GM12872 (cell line): Measurements from ENCODE around the gene SMCO3.

ENCODE experiments used
- TF ChIP-seq, protein P1 (sequence below): IDR thresholded peaks from 3 replicates; pipeline ENCODE4 v1.5.1; 2011; ENCODE audit warnings: low read depth, mild to moderate bottlenecking, low read length, moderate library complexity; ENCODE audit not compliant: insufficient read depth

The SMCO3 gene

DNA sequence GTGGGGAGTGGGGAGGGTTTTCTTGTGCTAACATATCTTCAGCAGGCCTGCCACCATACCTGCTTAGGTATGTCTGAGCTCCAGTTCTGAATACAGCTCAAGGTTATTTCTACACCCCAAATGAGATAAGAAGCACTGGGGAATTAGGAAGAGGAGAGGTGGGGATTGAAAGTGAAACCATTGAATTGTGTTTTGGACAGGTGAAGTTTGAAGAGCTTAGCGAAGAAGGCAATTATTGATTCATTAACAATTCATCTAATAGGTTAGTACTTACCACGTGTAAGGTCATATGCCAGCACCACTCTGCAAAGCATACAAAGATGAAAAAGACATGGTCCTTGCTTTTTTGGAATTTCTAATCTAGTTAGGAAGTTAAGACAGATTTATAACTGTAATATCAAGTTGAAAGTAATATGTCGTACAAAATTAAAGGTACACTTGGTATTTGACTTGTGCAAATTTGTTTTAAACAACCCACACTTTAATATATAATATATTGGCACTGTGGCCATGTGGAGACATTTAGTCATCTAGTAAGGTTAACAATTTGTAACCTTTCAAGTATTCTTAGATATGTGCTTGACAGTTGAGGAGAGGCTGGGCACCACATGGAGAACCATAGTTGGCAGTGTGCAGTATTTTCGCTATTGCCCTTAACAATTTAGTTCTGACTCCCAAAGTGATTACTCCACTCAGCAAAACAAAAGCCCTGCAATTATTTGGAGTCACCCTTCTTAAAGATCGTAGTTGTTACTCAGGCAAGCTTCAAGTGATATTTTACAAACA lies 3.6 kb downstream of the SMCO3 start:
- TF ChIP-seq, protein P1, sequence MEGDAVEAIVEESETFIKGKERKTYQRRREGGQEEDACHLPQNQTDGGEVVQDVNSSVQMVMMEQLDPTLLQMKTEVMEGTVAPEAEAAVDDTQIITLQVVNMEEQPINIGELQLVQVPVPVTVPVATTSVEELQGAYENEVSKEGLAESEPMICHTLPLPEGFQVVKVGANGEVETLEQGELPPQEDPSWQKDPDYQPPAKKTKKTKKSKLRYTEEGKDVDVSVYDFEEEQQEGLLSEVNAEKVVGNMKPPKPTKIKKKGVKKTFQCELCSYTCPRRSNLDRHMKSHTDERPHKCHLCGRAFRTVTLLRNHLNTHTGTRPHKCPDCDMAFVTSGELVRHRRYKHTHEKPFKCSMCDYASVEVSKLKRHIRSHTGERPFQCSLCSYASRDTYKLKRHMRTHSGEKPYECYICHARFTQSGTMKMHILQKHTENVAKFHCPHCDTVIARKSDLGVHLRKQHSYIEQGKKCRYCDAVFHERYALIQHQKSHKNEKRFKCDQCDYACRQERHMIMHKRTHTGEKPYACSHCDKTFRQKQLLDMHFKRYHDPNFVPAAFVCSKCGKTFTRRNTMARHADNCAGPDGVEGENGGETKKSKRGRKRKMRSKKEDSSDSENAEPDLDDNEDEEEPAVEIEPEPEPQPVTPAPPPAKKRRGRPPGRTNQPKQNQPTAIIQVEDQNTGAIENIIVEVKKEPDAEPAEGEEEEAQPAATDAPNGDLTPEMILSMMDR = no peak

DNA sequence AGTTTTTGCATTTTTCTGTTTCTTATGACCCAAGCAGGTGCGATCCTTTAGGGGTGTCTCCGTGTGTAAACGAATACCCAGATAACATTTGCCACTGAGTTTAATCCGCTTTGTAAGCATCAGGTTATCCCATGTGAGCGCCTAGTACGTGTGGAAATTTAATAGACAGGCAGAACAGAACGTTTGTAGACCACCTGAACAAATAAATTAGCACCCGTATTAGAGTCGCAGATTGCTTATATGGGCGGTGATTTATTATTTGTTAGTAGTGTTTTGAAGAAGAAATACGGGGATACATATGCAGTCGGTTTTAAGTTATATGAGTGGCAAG lies 10.2 kb downstream of the SMCO3 start:
- TF ChIP-seq, protein P1 = no peak

DNA sequence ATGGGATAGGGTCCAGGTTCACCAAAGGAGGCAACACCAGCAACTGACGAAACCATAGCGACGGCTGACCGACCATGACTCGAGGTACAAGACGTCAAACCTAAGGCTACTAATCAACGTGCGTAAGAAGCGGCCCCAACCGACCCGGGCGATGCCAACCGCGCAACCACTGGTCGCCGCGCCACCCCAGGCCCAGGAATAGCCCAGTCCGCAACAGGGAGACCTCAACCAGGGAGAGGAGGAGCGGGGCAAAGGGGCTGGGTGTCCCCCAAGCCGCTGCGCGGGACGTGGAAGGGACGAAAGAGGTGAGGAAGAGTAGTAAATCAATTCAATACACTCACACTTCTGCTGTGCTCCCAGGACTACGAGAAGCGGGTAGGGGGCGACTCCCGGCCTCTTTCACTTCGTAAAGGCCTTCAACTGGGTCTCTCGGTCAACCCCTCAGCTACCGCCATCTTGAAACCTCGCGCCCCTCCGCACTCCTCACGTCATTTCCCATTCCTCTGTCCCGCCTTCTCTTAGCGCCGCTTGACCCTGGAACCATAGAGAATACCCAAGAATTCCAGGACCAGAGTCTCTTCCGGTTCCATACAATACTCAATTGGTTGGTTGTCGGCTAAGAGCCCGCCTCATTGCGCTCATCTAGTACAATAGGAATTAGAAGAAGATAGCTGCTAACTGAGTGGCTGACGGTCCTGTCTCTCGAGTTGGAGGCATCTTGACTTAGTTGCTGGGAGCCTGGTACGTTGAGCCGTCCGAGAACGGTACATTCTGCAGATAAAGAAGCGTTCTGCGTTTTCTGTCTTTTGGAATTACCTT lies 10.8 kb downstream of the SMCO3 start, which contains the start of the genes C12orf60 and WBP11:
TSS of gene C12orf60 (plus strand) at position 660 of the 819 bp plus-strand sequence. CDS start 19,266 bp downstream, outside the sequence.
TSS of gene WBP11 (minus strand) at position 468 of the 819 bp plus-strand sequence. CDS start 2,095 bp downstream, outside the sequence.
- TF ChIP-seq, protein P1 = no peak

DNA sequence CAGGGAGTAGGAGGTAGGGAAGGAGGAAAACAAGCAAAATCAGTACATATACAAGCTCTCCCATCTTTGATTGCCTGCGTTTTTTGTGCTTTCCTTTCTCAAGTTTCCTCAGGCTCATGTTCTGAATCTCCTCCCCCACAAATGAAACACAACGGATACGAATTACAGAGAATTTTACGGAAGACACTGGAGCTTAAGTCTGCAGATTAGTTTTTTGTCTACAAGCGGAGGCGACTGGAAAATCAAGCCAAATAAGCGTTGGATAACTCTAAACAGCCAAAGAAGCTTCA lies 11.3 kb downstream of the SMCO3 start:
- TF ChIP-seq, protein P1 = no peak

DNA sequence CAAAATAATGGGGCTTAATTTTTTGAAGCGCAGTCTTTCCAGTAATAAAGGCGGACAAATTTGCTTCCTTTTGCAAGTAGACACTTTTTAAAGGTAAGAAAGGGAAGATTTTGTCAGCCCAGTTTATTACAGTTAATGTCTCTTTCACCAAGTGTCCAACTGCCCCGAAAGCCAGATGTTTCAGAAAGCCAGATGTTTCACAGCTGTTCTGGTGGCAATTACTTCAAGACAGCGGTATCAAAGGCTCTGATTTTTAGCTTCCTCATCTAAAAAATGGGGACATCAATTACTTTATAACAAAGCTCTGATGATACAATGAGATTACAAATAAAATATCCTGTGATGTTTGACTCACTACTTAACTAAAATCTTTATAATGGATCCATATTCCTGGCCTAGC lies 11.7 kb downstream of the SMCO3 start:
- TF ChIP-seq, protein P1 = no peak

DNA sequence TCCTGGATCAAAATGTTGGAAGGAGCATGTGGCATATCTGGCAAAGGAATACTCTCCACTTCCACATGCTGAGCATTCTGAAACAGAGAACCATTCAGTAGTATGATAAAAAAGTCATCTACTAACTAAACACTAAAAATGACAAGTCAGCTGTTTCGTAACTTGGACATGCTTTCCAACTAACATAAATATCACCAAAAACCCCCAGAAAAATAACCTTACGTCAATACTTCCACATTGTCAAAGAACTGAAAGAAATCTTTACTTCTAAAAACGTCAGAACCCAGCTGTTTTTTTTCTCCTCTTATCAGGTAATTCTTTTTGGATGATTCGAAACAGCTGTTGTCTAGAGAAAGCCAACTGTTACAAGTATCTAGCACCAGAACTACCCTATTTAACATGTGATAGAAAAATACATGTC lies 18.9 kb downstream of the SMCO3 start:
- TF ChIP-seq, protein P1 = no peak

DNA sequence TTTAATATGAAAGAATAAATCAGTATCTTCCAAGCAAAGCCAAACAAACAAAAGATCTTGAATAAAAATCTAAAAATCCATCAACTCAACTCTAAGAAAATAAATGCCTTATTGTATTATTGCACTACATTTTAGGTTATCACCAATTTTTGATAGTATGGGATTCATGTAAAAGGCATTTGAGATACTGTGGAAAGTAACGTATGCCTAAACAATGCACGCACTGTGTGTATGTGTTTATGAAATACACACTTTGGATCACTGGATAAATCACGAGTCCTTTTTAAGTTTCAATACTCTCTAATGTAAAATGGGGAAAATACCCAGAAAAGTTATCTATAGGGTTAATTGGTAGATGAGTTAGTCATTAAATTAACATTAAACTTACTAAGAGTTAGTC lies 28.4 kb downstream of the SMCO3 start:
- TF ChIP-seq, protein P1 = no peak
